CD14-positive monocyte (primary cell): ENCODE data around the gene LHPP. TPM values are rescaled to one million over a fixed set of nuclear protein-coding genes. Genes with fewer than 3 reads are reported as not detected.

ENCODE experiments used
- DNase-seq, 3 donors: peaks; one replicate each; pipeline ENCODE4 v3.0.0-alpha.2; 2011 to 2022
- H2AFZ ChIP-seq: 2 replicates; pipeline ENCODE4 v1.6.0; 2012; ENCODE audit warnings: mild to moderate bottlenecking, low read depth, low read length, inconsistent platforms; ENCODE audit not compliant: insufficient read depth, poor library complexity, severe bottlenecking
- H3K27ac ChIP-seq, 2 donors: 1 replicate in 1 of 2; 2 replicates in 1 of 2; pipeline ENCODE4 v1.5.1; 2012 to 2013; ENCODE audit warnings: low read length in 2 of 2, control low read depth in 1 of 2, inconsistent platforms in 1 of 2, low read depth in 1 of 2, mild to moderate bottlenecking in 1 of 2
- H3K27me3 ChIP-seq, 2 donors: one replicate each; pipeline versions ENCODE4 v1.6.0 to v1.6.1; 2011 to 2013; ENCODE audit warnings: low read length in 2 of 2; ENCODE audit not compliant: control insufficient read depth in 2 of 2, insufficient read depth in 2 of 2
- H3K36me3 ChIP-seq, 2 donors: replicated peaks in 1 of 2; 1 replicate in 1 of 2; 2 replicates in 1 of 2; pipeline versions ENCODE4 v1.5.1 to v1.6.1; 2012 to 2013; ENCODE audit warnings: low read length in 2 of 2, control low read depth in 1 of 2, inconsistent platforms in 1 of 2, mild to moderate bottlenecking in 1 of 2; ENCODE audit not compliant: insufficient read depth in 2 of 2, control insufficient read depth in 1 of 2
- H3K4me1 ChIP-seq, 2 donors: 1 replicate in 1 of 2; 2 replicates in 1 of 2; pipeline versions ENCODE4 v1.5.1 to v1.6.1; 2012 to 2013; ENCODE audit warnings: low read length in 2 of 2, control low read depth in 1 of 2, inconsistent platforms in 1 of 2, mild to moderate bottlenecking in 1 of 2, moderate library complexity in 1 of 2; ENCODE audit not compliant: insufficient read depth in 2 of 2, control insufficient read depth in 1 of 2
- H3K4me2 ChIP-seq: replicated peaks from 2 replicates; pipeline ENCODE3; 2012; ENCODE audit warnings: low read length, moderate library complexity, mild to moderate bottlenecking; ENCODE audit not compliant: poor library complexity, severe bottlenecking; ENCODE audit errors: extremely low read depth
- H3K4me3 ChIP-seq, 3 experiments: fragments of 200-600 bp in 1 of 3; sonication (generic) in 1 of 3; replicated peaks in 1 of 3; 1 replicate in 2 of 3; 2 replicates in 1 of 3; pipeline ENCODE4 v1.5.1; 2011 to 2013; ENCODE audit warnings: low read length in 3 of 3, mild to moderate bottlenecking in 3 of 3, control low read depth in 2 of 3, low read depth in 2 of 3, inconsistent platforms in 1 of 3, moderate library complexity in 1 of 3
- H3K79me2 ChIP-seq: 2 replicates; pipeline ENCODE4 v1.6.0; 2012; ENCODE audit warnings: mild to moderate bottlenecking, control low read depth, inconsistent platforms, low read length, moderate library complexity; ENCODE audit not compliant: insufficient read depth
- H3K9ac ChIP-seq: 2 replicates; pipeline ENCODE4 v1.6.0; 2017; ENCODE audit warnings: low read length, mild to moderate bottlenecking; ENCODE audit not compliant: insufficient read depth, poor library complexity, severe bottlenecking
- H3K9me3 ChIP-seq, 2 donors: replicated peaks in 1 of 2; 1 replicate in 1 of 2; 2 replicates in 1 of 2; pipeline versions ENCODE4 v1.5.1 to v1.6.1; 2012 to 2013; ENCODE audit warnings: low read length in 2 of 2, control low read depth in 1 of 2; ENCODE audit not compliant: control insufficient read depth in 1 of 2, insufficient read depth in 1 of 2
- H4K20me1 ChIP-seq: 2 replicates; pipeline ENCODE4 v1.6.0; 2012; ENCODE audit warnings: mild to moderate bottlenecking, low read length, control low read depth, moderate library complexity; ENCODE audit not compliant: insufficient read depth
- H3K27ac Mint-ChIP-seq, 7 donors: one replicate each; pipeline ENCODE4 v1.8.0; 2020; ENCODE audit warnings: mild to moderate bottlenecking in 7 of 7, mixed read lengths in 7 of 7, moderate library complexity in 6 of 7, inconsistent platforms in 2 of 7
- H3K27me3 Mint-ChIP-seq, 3 donors: one replicate each; pipeline ENCODE4 v1.8.0; 2021 to 2022; ENCODE audit warnings: low read depth in 3 of 3, mild to moderate bottlenecking in 3 of 3, mixed read lengths in 3 of 3, moderate library complexity in 3 of 3, inconsistent platforms in 1 of 3
- H3K36me3 Mint-ChIP-seq, 2 donors: one replicate each; pipeline ENCODE4 v1.8.0; 2020; ENCODE audit warnings: mixed read lengths in 2 of 2, inconsistent platforms in 1 of 2, mild to moderate bottlenecking in 1 of 2
- H3K4me1 Mint-ChIP-seq: one replicate; pipeline ENCODE4 v1.8.0; 2020; ENCODE audit warnings: mild to moderate bottlenecking, mixed read lengths
- H3K4me3 Mint-ChIP-seq, 2 donors: one replicate each; pipeline ENCODE4 v1.8.0; 2020; ENCODE audit warnings: mild to moderate bottlenecking in 2 of 2, mixed read lengths in 2 of 2, moderate library complexity in 1 of 2
- H3K9me3 Mint-ChIP-seq, 7 donors: one replicate each; pipeline ENCODE4 v1.8.0; 2020 to 2022; ENCODE audit warnings: mixed read lengths in 7 of 7, mild to moderate bottlenecking in 6 of 7, moderate library complexity in 6 of 7, inconsistent platforms in 2 of 7
- CTCF ChIP-seq: fragments of 200-600 bp; IDR thresholded peaks from one replicate; pipeline ENCODE4 v1.8.0; 2022; ENCODE audit warnings: antibody characterized with exemption, mild to moderate bottlenecking
- WGBS: methylation state at CpG from one replicate; pipeline ENCODE4 v1.1.5; 2013; ENCODE audit warnings: missing lambda C conversion rate; ENCODE audit not compliant: insufficient coverage; 5-methylcytosine and 5-hydroxymethylcytosine counted together
- intact Hi-C, 2 donors: fragments of 100-400 bp; cut with micrococcal nuclease; formaldehyde crosslinking; loops; one replicate each; pipeline versions ENCODE4 v1.15.0 to v1.15.1; 2023
- polyA plus RNA-seq, 3 donors: library from polyadenylated mRNA; depleted of rRNA in 1 of 3; unstranded in 2 of 3; stranded (reverse) in 1 of 3; fragments of 300-500 nt in 2 of 3; fragments of >200 nt in 1 of 3; fragmentation: Illumina TruSeq in 2 of 3; gene quantifications; 1 replicate in 2 of 3; 2 replicates in 1 of 3; pipeline ENCODE4 v1.2.3, GENCODE V29; 2012 to 2021

The LHPP gene
- polyA plus RNA-seq, 3 donors: 15.2 to 20.6 (median 19.5) TPM

- H2AFZ ChIP-seq: no peak overlapping the region
- Mint-ChIP-seq H3K27me3 (no peaks in the 10 kb centered on the region), H3K4me1 (peaks cover 40% of the 10 kb centered on the region), H3K9me3 (no peaks in the 10 kb centered on the region), H3K4me3 (no peak overlapping the region), H3K36me3 (peaks cover 23 to 58% of the 10 kb centered on the region in 2 donors), H3K27ac (peak overlapping the region in 2 of 7 donors; percentile 64 to 72)
- peaks cover 100% of the 10 kb centered on the region for H4K20me1 ChIP-seq
- peaks cover 63% of the 10 kb centered on the region for H3K79me2 ChIP-seq
- no peaks in the 10 kb centered on the region for H3K9me3 ChIP-seq
- intact Hi-C loops: loop anchor here in 1 of 2 donors (10.0 kb wide), 1 partner anchor 89 kb away; no protein-coding TSS in a partner anchor
- H3K27me3 ChIP-seq: no peaks in the 10 kb centered on the region
- H3K4me1 ChIP-seq: peaks cover 35 to 44% of the 10 kb centered on the region in 2 donors
- peak overlapping the region in 1 of 2 donors; percentile 11 for H3K27ac ChIP-seq
- no peak for DNase-seq
- H3K36me3 ChIP-seq: peaks cover 24 to 43% of the 10 kb centered on the region in 2 donors
- WGBS: 90% methylated on average over 2 of the region's 13 CpGs
- TF ChIP-seq CTCF: no peak
- H3K9ac ChIP-seq: no peak overlapping the region
- H3K4me2 ChIP-seq: no peak overlapping the region
- no peak overlapping the region for H3K4me3 ChIP-seq
These were observed 162.4 kb downstream of the LHPP start for GRCh38 chr10:124624006-124624405.

DNA sequence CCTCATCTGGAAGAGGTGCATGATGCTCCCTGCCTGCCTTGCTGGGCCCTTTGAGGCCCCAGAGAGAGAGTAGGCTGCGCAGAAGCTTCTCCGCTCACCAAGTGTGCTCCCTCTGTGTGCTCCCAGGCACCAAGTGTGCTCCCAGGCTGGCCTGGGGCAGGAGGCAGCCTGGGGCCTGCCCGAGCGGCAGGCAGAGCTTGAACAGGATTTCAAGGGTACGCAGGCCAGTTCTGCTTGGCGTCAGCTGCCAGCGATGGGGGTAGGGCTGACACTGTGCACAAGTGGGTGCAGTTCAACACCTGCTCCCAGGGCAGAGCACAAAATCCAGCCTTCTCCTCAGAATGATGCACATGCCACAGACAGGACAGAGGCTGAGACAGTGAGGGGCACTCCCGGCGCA lies 162.8 kb downstream of the LHPP start:
- H3K9me3 Mint-ChIP-seq: no peaks in the 10 kb centered on the region
- peaks cover 40% of the 10 kb centered on the region for H3K4me1 Mint-ChIP-seq
- Histone ChIP-seq H4K20me1 (peaks cover 100% of the 10 kb centered on the region), H3K4me3 (no peak overlapping the region), H3K4me2 (no peak overlapping the region), H3K27ac (peak overlapping the region in 1 of 2 donors; percentile 11), H3K27me3 (no peaks in the 10 kb centered on the region), H3K9me3 (no peaks in the 10 kb centered on the region), H3K79me2 (peaks cover 67% of the 10 kb centered on the region), H3K36me3 (peaks cover 24 to 42% of the 10 kb centered on the region in 2 donors), H2AFZ (no peak overlapping the region), H3K9ac (no peak overlapping the region), H3K4me1 (peaks cover 31 to 44% of the 10 kb centered on the region in 2 donors)
- H3K27me3 Mint-ChIP-seq: no peaks in the 10 kb centered on the region
- H3K27ac Mint-ChIP-seq: peak overlapping the region in 2 of 7 donors; percentile 62 to 72
- H3K36me3 Mint-ChIP-seq: peaks cover 27 to 61% of the 10 kb centered on the region in 2 donors
- DNase-seq: no peak
- WGBS: 97% methylated on average over 9 of the region's 9 CpGs
- TF ChIP-seq CTCF: no peak
- no peak overlapping the region for H3K4me3 Mint-ChIP-seq
- intact Hi-C loops: loop anchor here in 1 of 2 donors (10.0 kb wide), 1 partner anchor 90 kb away; no protein-coding TSS in a partner anchor
